Activated B cell treated with CpG ODN at 0.5 μM for 24 hours (primary cell): ENCODE data around the gene ROPN1L. TPM values are rescaled to one million over a fixed set of nuclear protein-coding genes. Genes with fewer than 3 reads are reported as not detected.

Experiments
- ATAC-seq: fragments of 200-7000 bp; cut with Tn5 transposase; one replicate; pipeline ENCODE4 v1.10.0; 2021; ENCODE audit warnings: low read depth, mild to moderate bottlenecking, moderate library complexity
- CTCF ChIA-PET: fragments of 350-600 bp; sonication (Branson Sonifier 250); formaldehyde crosslinking; loops from one replicate; lab custom pipeline; 2021; ENCODE audit warnings: antibody characterized with exemption; lab: Charles Lee
- POLR2A ChIA-PET: fragments of 350-600 bp; sonication (Branson Sonifier 250); formaldehyde crosslinking; loops from one replicate; lab custom pipeline; 2021; ENCODE audit warnings: antibody characterized with exemption; lab: Charles Lee
- DNase-seq: peaks from one replicate; pipeline ENCODE4 v3.0.0; 2022
- H3K27ac Mint-ChIP-seq: one replicate; pipeline ENCODE4 v1.8.0; 2020; ENCODE audit warnings: mixed read lengths
- H3K27me3 Mint-ChIP-seq: one replicate; pipeline ENCODE4 v1.8.0; 2021; ENCODE audit warnings: mixed read lengths
- H3K36me3 Mint-ChIP-seq: one replicate; pipeline ENCODE4 v1.8.0; 2021; ENCODE audit warnings: low read depth, mixed read lengths
- H3K4me1 Mint-ChIP-seq: one replicate; pipeline ENCODE4 v1.8.0; 2021; ENCODE audit warnings: mixed read lengths
- H3K4me3 Mint-ChIP-seq: one replicate; pipeline ENCODE4 v1.8.0; 2020; ENCODE audit warnings: mild to moderate bottlenecking, mixed read lengths
- H3K9me3 Mint-ChIP-seq: one replicate; pipeline ENCODE4 v1.8.0; 2020; ENCODE audit warnings: mixed read lengths
- CTCF ChIP-seq: fragments of 200-600 bp; IDR thresholded peaks from one replicate; pipeline ENCODE4 v1.8.0; 2022; ENCODE audit warnings: antibody characterized with exemption, mild to moderate bottlenecking
- intact Hi-C: fragments of 100-400 bp; cut with micrococcal nuclease; formaldehyde crosslinking; loops from one replicate; pipeline ENCODE4 v1.15.1; 2024
- total RNA-seq: library from RNA; stranded (reverse); gene quantifications from 2 replicates; pipeline ENCODE4 v1.2.3, GENCODE V29; 2022

Gene ROPN1L
- total RNA-seq, 1 donor from 2014 or later: 0.49 TPM

- Mint-ChIP-seq H3K4me1 (peaks cover 28% of the 10 kb centered on the region), H3K9me3 (no peaks in the 10 kb centered on the region), H3K36me3 (peaks cover 93% of the 10 kb centered on the region), H3K27ac (no peak overlapping the region), H3K4me3 (no peak overlapping the region), H3K27me3 (no peaks in the 10 kb centered on the region)
- ChIA-PET POLR2A (no interaction called here), CTCF (interaction anchor here (2.7 kb wide), 1 partner anchor 137 kb away, joined by 8 read pairs; no protein-coding TSS in a partner anchor)
- no peak for ATAC-seq
- no peak for DNase-seq
- no peak for TF ChIP-seq CTCF
- intact Hi-C loops: loop anchor here (5.0 kb wide), 1 partner anchor 68 kb away; the partner anchor contains the start of gene MARCHF6
Measured at GRCh38 chr5:10420468-10420867, 21.2 kb upstream of the ROPN1L start.

GRCh38 chr5:10420932-10421331 is 20.7 kb upstream of the ROPN1L start:
- H3K9me3 Mint-ChIP-seq: no peaks in the 10 kb centered on the region
- no peak overlapping the region for H3K4me3 Mint-ChIP-seq
- CTCF ChIA-PET: interaction anchor here (2.7 to 4.5 kb wide), 2 partner anchors 137 to 138 kb away, joined by 8 to 40 read pairs; no protein-coding TSS in a partner anchor
- H3K36me3 Mint-ChIP-seq: peaks cover 94% of the 10 kb centered on the region
- POLR2A ChIA-PET: interaction anchor here (1.2 kb wide), 1 partner anchor 68 kb away, joined by 3 read pairs; the partner anchor contains the start of gene MARCHF6
- H3K27me3 Mint-ChIP-seq: no peaks in the 10 kb centered on the region
- TF ChIP-seq CTCF: no peak
- no peak for DNase-seq
- intact Hi-C loops: loop anchor here (5.0 kb wide), 1 partner anchor 69 kb away; the partner anchor contains the start of gene MARCHF6
- no peak for ATAC-seq
- peaks cover 28% of the 10 kb centered on the region for H3K4me1 Mint-ChIP-seq
- H3K27ac Mint-ChIP-seq: no peak overlapping the region

- intact Hi-C loops: loop anchor here (5.0 kb wide), 1 partner anchor 70 kb away; the partner anchor contains the start of gene MARCHF6
- POLR2A ChIA-PET: interaction anchor here (1.2 to 1.9 kb wide), 2 partner anchors 69 kb away, joined by 3 to 5 read pairs; partner anchors contain the start of gene MARCHF6
- Mint-ChIP-seq H3K36me3 (peaks cover 96% of the 10 kb centered on the region), H3K27me3 (no peaks in the 10 kb centered on the region), H3K9me3 (no peaks in the 10 kb centered on the region), H3K4me3 (no peak overlapping the region), H3K27ac (peak overlapping the region; percentile 4), H3K4me1 (peaks cover 28% of the 10 kb centered on the region)
- CTCF ChIA-PET: interaction anchor here (0.6 to 4.5 kb wide), 4 partner anchors 136 to 205 kb away, joined by 3 to 40 read pairs (median 5); no protein-coding TSS in a partner anchor
- ATAC-seq (peak; percentile 34), DNase-seq (no peak)
- TF ChIP-seq CTCF: no peak
Measured at GRCh38 chr5:10421896-10422691, 19.6 kb upstream of the ROPN1L start.

GRCh38 chr5:10423022-10423421 is 18.7 kb upstream of the ROPN1L start:
- Mint-ChIP-seq H3K27me3 (no peaks in the 10 kb centered on the region), H3K9me3 (no peaks in the 10 kb centered on the region), H3K36me3 (peaks cover 97% of the 10 kb centered on the region), H3K27ac (peak overlapping the region; percentile 25), H3K4me3 (no peak overlapping the region), H3K4me1 (peaks cover 28% of the 10 kb centered on the region)
- no peak for TF ChIP-seq CTCF
- DNase-seq (no peak), ATAC-seq (no peak)
- intact Hi-C loops: loop anchor here (5.0 kb wide), 1 partner anchor 71 kb away; the partner anchor contains the start of gene MARCHF6
- CTCF ChIA-PET: interaction anchor here (0.9 to 4.5 kb wide), 3 partner anchors 137 to 205 kb away, joined by 3 to 40 read pairs (median 6); no protein-coding TSS in a partner anchor
- POLR2A ChIA-PET: interaction anchor here (1.9 kb wide), 1 partner anchor 70 kb away, joined by 5 read pairs; the partner anchor contains the start of gene MARCHF6
